ENCODE results near the gene ZNF385D. TPM values are rescaled to one million over a fixed set of nuclear protein-coding genes. Genes with fewer than 3 reads are reported as not detected.
"Not testable (repeated sequence)": the region's sequence is repeated elsewhere in the genome, so short reads cannot be mapped to it uniquely, and the experiment has no call there.

The ZNF385D gene
- total RNA-seq, 1 donor from 2014 or later, result 1.2 TPM

DNA sequence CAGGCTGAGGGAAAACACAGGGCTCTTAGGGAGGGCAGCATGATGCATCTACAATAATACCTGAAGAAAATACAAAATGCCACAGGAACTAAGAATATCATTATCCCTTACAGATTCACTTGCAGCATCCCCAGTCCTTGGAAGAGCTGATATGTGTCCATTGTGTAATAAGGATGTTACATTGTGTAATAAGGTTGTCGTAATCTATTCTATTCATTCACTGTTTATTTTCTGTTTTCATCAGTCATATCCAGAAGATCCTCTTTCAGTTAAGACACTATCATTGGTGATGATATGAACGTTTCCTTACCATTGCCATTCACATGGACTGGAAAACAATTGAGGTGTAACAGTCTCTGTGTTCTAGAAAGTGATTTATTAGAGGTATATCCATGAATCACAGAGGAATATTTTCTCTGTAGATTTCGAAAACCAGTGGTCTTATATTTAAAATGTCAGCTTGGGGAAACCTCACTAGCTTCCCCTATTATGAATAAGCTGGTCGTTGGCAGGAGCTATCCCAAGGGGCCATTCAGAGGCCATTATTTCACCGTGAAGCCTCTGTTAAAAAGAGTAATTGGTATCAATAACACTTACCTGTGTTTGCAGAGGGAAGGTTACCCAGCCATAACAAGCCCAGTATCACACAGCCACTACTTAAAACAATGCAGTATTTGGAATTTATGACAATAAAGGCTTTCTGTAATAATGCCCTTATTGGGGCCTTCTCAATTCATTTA is 241.1 kb downstream of the ZNF385D start:
- TF ChIP-seq, protein P1, sequence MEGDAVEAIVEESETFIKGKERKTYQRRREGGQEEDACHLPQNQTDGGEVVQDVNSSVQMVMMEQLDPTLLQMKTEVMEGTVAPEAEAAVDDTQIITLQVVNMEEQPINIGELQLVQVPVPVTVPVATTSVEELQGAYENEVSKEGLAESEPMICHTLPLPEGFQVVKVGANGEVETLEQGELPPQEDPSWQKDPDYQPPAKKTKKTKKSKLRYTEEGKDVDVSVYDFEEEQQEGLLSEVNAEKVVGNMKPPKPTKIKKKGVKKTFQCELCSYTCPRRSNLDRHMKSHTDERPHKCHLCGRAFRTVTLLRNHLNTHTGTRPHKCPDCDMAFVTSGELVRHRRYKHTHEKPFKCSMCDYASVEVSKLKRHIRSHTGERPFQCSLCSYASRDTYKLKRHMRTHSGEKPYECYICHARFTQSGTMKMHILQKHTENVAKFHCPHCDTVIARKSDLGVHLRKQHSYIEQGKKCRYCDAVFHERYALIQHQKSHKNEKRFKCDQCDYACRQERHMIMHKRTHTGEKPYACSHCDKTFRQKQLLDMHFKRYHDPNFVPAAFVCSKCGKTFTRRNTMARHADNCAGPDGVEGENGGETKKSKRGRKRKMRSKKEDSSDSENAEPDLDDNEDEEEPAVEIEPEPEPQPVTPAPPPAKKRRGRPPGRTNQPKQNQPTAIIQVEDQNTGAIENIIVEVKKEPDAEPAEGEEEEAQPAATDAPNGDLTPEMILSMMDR (IDR thresholded peaks at IDR 0.05), result no peak
- no peaks in the 10 kb centered on the region for H3K4me1 Mint-ChIP-seq (ENCODE audit: low read depth)
- no peak for DNase-seq (ENCODE audit: low spot score)
- peaks cover 6% of the 10 kb centered on the region for H3K27me3 Mint-ChIP-seq (ENCODE audit: low read depth)
- peaks cover 3% of the 10 kb centered on the region for H3K9me3 Mint-ChIP-seq (ENCODE audit: low read depth)
- H3K4me3 Mint-ChIP-seq (ENCODE audit: unreplicated experiment), result no peak overlapping the region
- H3K36me3 Mint-ChIP-seq (ENCODE audit: low read depth), result no peaks in the 10 kb centered on the region
- H3K27ac Mint-ChIP-seq (ENCODE audit: unreplicated experiment), result no peak overlapping the region

DNA sequence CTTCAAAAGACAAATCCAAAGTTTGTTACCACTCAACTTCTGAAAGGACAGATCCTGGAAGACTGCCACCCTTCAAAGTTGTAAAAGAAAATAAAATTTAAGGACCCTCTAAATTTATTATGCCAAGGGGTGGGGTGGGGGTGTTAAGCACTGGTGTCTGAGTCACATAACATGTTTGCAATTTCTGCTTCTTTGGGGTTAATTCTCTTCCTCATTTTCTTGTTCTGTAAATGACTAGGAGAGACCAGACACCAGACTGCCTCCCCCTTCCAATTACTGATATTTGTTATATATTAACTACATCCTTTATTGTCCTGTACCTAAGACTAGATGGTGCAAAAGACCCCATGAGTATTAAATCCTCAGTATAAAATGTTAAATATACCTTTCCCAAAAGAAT is 242.8 kb downstream of the ZNF385D start:
- no peak overlapping the region for H3K27ac Mint-ChIP-seq (ENCODE audit: unreplicated experiment)
- H3K4me1 Mint-ChIP-seq (ENCODE audit: low read depth), result no peaks in the 10 kb centered on the region
- no peak for DNase-seq (ENCODE audit: low spot score)
- no peak overlapping the region for H3K4me3 Mint-ChIP-seq (ENCODE audit: unreplicated experiment)
- H3K9me3 Mint-ChIP-seq (ENCODE audit: low read depth), result peaks cover 3% of the 10 kb centered on the region
- peaks cover 10% of the 10 kb centered on the region for H3K27me3 Mint-ChIP-seq (ENCODE audit: low read depth)
- H3K36me3 Mint-ChIP-seq (ENCODE audit: low read depth), result no peaks in the 10 kb centered on the region
- TF ChIP-seq, protein P1 (IDR thresholded peaks at IDR 0.05), result no peak

DNA sequence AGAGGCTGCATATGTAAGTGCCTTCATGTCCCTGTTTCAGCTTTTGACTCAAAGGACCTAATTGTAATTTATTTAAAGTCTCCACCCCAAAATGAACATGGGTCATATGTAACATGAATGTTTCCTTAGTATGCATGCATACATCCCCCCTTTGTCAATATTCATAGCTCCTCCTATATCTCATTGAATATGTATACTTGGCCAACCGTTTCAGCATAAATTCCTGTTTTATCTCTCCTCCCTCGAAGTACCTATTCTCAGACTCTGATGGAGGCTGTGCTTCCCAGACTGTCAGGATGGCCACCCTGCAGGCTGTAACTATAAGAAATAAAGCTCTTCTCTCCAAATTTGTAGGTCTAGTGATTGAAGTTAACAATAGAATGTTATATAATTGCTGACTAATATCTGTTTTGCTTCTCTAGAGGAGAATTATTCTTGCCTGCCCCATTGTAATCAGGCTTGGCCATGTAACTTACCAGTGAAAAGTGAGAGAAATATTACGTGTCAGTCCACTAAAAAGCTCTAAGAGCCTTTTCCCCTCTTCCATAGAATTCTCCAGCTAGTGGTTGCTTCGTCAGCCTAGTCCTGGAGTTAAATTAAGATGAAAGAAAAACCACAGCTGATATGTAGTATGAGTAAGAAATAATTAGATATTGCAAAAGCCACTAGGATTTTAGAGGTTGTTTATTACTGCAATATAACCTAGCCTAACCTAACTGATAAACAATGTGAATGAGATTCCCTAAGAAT is 245.1 kb downstream of the ZNF385D start:
- DNase-seq (ENCODE audit: low spot score), result no peak
- Mint-ChIP-seq H3K27ac (ENCODE audit: unreplicated experiment) (no peak overlapping the region), H3K27me3 (ENCODE audit: low read depth) (peaks cover 10% of the 10 kb centered on the region), H3K9me3 (ENCODE audit: low read depth) (no peaks in the 10 kb centered on the region), H3K4me3 (ENCODE audit: unreplicated experiment) (no peak overlapping the region), H3K36me3 (ENCODE audit: low read depth) (no peaks in the 10 kb centered on the region), H3K4me1 (ENCODE audit: low read depth) (no peaks in the 10 kb centered on the region)
- TF ChIP-seq, protein P1 (IDR thresholded peaks at IDR 0.05), result no peak

DNA sequence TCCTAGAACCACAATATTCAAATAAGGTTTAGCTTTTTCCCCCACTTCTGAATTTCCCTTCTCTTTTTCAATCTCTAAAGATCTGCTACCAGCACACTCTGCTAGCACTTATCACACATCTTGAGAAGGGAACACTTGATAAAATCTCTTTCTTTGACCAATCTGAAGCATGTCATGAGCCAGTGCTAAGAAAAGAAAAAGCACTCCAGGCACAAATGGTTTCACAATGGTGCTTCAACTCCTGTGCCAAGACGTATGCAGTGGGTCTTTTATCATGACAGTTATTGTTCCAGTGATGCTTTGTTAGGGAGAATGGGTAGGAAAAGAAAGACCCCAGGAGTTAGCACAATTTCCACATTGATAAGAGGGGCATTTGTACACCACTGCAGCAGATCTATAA is 248.4 kb downstream of the ZNF385D start:
- no peaks in the 10 kb centered on the region for H3K36me3 Mint-ChIP-seq (ENCODE audit: low read depth)
- H3K27me3 Mint-ChIP-seq (ENCODE audit: low read depth), result peaks cover 13% of the 10 kb centered on the region
- H3K4me1 Mint-ChIP-seq (ENCODE audit: low read depth), result no peaks in the 10 kb centered on the region
- no peak overlapping the region for H3K4me3 Mint-ChIP-seq (ENCODE audit: unreplicated experiment)
- TF ChIP-seq, protein P1 (IDR thresholded peaks at IDR 0.05), result no peak
- no peak overlapping the region for H3K27ac Mint-ChIP-seq (ENCODE audit: unreplicated experiment)
- H3K9me3 Mint-ChIP-seq (ENCODE audit: low read depth), result no peaks in the 10 kb centered on the region
- no peak for DNase-seq (ENCODE audit: low spot score)

DNA sequence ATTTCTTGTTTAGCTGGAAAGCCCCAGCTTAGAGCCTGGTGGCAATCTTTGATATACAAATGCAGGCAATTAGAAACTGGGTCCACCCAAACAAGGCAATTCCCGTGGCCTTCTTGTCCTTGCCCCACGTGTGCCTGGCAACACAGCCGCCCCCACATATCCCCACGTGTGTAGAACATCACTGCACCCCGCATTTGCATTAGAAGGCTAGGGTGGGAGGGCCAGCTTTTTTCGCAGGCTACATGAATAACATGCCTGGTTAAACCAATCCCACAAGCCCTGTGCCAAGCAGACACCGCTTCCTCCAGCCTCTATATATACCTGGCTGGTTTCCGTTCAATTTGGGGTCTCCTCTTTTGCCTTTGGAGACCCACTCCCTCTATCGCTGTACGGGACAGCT is 250.2 kb downstream of the ZNF385D start:
- Mint-ChIP-seq H3K36me3 (ENCODE audit: low read depth) (no peaks in the 10 kb centered on the region), H3K27me3 (ENCODE audit: low read depth) (peaks cover 11% of the 10 kb centered on the region), H3K9me3 (ENCODE audit: low read depth) (peaks cover 5% of the 10 kb centered on the region), H3K4me1 (ENCODE audit: low read depth) (no peaks in the 10 kb centered on the region), H3K4me3 (ENCODE audit: unreplicated experiment) (no peak overlapping the region), H3K27ac (ENCODE audit: unreplicated experiment) (no peak overlapping the region)
- no peak for DNase-seq (ENCODE audit: low spot score)
- TF ChIP-seq, protein P1 (IDR thresholded peaks at IDR 0.05), result no peak

DNA sequence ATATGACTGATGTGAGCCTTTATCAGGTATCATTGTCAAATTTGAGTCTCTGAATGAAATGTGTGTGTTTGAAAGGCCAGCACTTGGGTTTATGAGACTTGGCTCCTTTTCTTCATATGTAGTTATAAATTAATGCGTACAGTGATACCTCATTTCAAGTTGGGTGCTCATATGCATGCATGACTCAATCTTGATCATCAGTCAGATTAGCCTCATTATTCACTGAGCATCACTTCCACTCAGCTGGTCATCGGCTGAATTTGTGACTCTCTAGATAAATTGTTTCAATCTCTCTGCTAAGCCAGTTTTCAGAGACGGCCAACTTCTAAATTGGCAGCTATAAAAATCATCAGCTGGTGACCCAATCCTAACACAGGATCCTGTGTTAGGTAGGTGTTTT is 260.3 kb downstream of the ZNF385D start:
- not testable (repeated sequence) for H3K4me1 Mint-ChIP-seq (ENCODE audit: low read depth); H3K9me3 Mint-ChIP-seq (ENCODE audit: low read depth); H3K27ac Mint-ChIP-seq (ENCODE audit: unreplicated experiment); H3K36me3 Mint-ChIP-seq (ENCODE audit: low read depth); H3K27me3 Mint-ChIP-seq (ENCODE audit: low read depth); DNase-seq (ENCODE audit: low spot score); H3K4me3 Mint-ChIP-seq (ENCODE audit: unreplicated experiment)

Data from chondrocyte (in vitro differentiated cells).